ENCODE data around the gene DNMT1.
"Not testable (repeated sequence)": the region's sequence is repeated elsewhere in the genome, so short reads cannot be mapped to it uniquely, and the experiment has no call there.

Gene DNMT1

DNA sequence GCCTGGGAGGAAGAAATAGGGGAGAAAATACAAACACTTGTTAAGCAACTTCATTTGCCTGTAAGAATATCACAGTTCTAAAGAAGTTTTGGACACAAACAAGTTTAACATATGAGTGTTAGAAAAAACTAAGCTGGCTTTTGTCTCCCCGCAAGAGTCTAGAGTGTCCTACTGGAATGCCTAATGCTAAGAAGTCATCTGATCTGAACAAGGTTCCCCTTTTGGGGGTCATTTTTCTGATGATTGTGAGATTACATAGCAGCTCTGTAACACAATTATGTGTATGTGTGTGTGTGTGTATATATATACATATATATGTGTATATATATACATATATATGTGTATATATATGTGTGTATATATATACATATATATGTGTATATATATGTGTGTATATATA lies 12.7 kb downstream of the DNMT1 start:
- no peak overlapping the region for H3K27ac ChIP-seq

DNA sequence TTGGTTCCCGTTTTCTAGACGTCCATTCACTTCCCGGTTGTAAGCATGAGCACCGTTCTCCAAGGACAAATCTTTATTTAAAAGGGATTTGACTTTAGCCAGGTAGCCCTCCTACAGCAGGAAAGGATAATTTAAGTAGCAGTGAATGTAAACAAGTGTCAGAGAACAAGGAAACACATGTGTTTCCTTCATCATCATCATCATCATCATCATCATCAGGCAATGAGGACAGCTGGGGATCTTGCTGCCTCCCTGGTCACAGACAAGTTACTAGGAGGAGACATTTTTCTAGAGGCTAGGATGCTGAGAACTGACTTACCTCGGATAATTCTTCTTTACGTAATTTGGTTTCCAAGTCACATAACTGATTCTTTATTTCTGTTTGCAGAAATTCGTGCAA lies 14.3 kb downstream of the DNMT1 start:
- H3K27ac ChIP-seq, result no peak overlapping the region
- no peak for TF ChIP-seq CTCF (IDR thresholded peaks at IDR 0.05)
- no peak for TF ChIP-seq ZFX (IDR thresholded peaks at IDR 0.05; ENCODE audit: borderline replicate concordance)

More for the DNA sequence above, 12.7 kb downstream of the DNMT1 start:
- TF ChIP-seq ZFX (IDR thresholded peaks at IDR 0.05; ENCODE audit: borderline replicate concordance) (no peak), CTCF (IDR thresholded peaks at IDR 0.05) (no peak)

GRCh38 chr19:10180024-10180423 lies 14.7 kb downstream of the DNMT1 start:
- H3K27ac ChIP-seq, result not testable (repeated sequence)

GRCh38 chr19:10173527-10173926 lies 21.2 kb downstream of the DNMT1 start:
- no peak overlapping the region for H3K27ac ChIP-seq
- TF ChIP-seq CTCF (IDR thresholded peaks at IDR 0.05) (no peak), ZFX (IDR thresholded peaks at IDR 0.05; ENCODE audit: borderline replicate concordance) (no peak)

GRCh38 chr19:10168386-10168948 lies 26.3 kb downstream of the DNMT1 start:
- TF ChIP-seq CTCF (IDR thresholded peaks at IDR 0.05) (no peak), ZFX (IDR thresholded peaks at IDR 0.05; ENCODE audit: borderline replicate concordance) (no peak)
- no peak overlapping the region for H3K27ac ChIP-seq

GRCh38 chr19:10167459-10167858 lies 27.3 kb downstream of the DNMT1 start:
- no peak overlapping the region for H3K27ac ChIP-seq
- no peak for TF ChIP-seq CTCF (IDR thresholded peaks at IDR 0.05)
- no peak for TF ChIP-seq ZFX (IDR thresholded peaks at IDR 0.05; ENCODE audit: borderline replicate concordance)

DNA sequence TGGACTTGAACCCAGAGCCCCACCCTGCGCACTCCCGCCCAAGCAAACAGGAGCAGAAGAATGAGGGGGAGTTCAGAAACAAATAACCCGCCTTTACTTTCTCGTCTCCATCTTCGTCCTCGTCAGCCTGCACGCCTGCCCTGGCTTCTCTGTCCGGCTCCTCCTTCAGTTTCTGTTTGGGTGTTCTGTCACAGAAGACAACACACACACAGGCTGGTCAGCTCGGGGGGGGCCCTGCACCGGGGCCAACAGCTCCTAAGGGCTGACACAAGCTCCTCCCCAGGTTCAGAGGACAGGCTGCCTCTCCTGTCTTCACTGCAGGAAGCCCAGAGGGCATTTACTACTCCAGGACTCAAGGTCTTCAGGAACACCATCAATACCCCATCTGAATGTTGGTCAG lies 28.3 kb downstream of the DNMT1 start:
- not testable (repeated sequence) for H3K27ac ChIP-seq

DNA sequence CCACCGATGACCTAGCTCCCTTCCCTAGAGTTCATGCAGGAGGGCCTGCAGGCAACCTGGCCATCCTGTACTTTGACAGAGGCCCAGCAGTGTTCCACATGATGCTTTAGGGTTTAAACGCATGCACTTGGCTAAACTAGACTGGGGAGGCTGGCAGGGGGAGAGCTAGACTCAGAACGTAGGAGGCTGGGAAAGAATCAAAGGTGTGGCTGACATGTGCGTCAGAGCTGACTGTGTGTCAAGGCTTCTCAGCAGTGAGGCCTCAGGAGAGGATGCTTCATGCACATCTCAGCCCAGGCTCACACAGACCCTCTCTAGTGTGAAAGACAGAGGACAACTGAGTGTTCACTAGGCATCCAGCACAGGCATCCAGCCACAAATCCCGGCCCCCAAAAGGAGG lies 28.7 kb downstream of the DNMT1 start:
- TF ChIP-seq CTCF (IDR thresholded peaks at IDR 0.05), result no peak
- no peak for TF ChIP-seq ZFX (IDR thresholded peaks at IDR 0.05; ENCODE audit: borderline replicate concordance)
- H3K27ac ChIP-seq, result no peak overlapping the region
